Ovary (tissue), 9 donors: ENCODE measurements around the gene GRIK3. TPM values are rescaled to one million over a fixed set of nuclear protein-coding genes. Genes with fewer than 3 reads are reported as not detected.

Experiments used
- DNase-seq, 5 donors: peaks; one replicate each; pipeline ENCODE4 v3.0.0-alpha.2; 2019 to 2020
- H3K27ac ChIP-seq, 2 donors: fragments of 200-600 bp; one replicate each; pipeline versions ENCODE4 v1.5.1 to v1.8.0; 2019 to 2022
- H3K27me3 ChIP-seq: fragments of 200-600 bp; one replicate; pipeline ENCODE4 v1.8.0; 2022
- H3K36me3 ChIP-seq: fragments of 200-600 bp; sonication (generic); one replicate; pipeline ENCODE4 v1.5.1; 2019
- H3K4me1 ChIP-seq: one replicate; pipeline ENCODE4 v1.8.1; 2013; ENCODE audit warnings: mild to moderate bottlenecking, moderate library complexity; ENCODE audit not compliant: insufficient read depth
- H3K4me3 ChIP-seq: fragments of 200-600 bp; sonication (generic); one replicate; pipeline ENCODE4 v1.5.1; 2017
- H3K9me3 ChIP-seq, 2 donors: fragments of 200-600 bp in 1 of 2; sonication (generic) in 1 of 2; one replicate each; pipeline versions ENCODE4 v1.5.1 to v1.8.1; 2013 to 2019; ENCODE audit warnings: mild to moderate bottlenecking in 1 of 2, moderate library complexity in 1 of 2
- EP300 ChIP-seq: sonication (generic); formaldehyde crosslinking; IDR thresholded peaks from one replicate; pipeline ENCODE4 v1.6.1; 2017; ENCODE audit warnings: antibody characterized with exemption
- POLR2A ChIP-seq: fragments of 450-650 bp; IDR thresholded peaks from one replicate; pipeline ENCODE4 v1.6.1; 2017; ENCODE audit warnings: antibody characterized with exemption, mild to moderate bottlenecking, moderate library complexity
- WGBS, 3 donors: extraction: QIAGEN DNeasy Blood & Tissue Kit in 1 of 3; methylation state at CpG; one replicate each; pipeline versions ENCODE4 v1.1.5 to v1.1.7; 2013 to 2017; 5-methylcytosine and 5-hydroxymethylcytosine counted together
- intact Hi-C, 4 donors: fragments of 100-400 bp; cut with DNase I; formaldehyde crosslinking; loops; one replicate each; pipeline versions ENCODE4 v1.11.0 to v1.15.1; 2022 to 2023
- polyA plus RNA-seq, 2 donors: library from polyadenylated mRNA; stranded (reverse); fragments of 200-250 nt in 1 of 2; fragments of 350-450 nt in 1 of 2; fragmentation: Illumina TruSeq in 1 of 2; extraction: RNeasy Lipid Tissue Mini Kit (QIAGEN cat#74804) in 1 of 2; gene quantifications; one replicate each; pipeline ENCODE4 v1.2.3, GENCODE V29; 2013 to 2014
- total RNA-seq, 7 donors: library from RNA; depleted of rRNA in 2 of 7; stranded (reverse); fragments of >200 nt in 2 of 7; fragmentation: NEBNext Ultra II Directional in 3 of 7; extraction: Animal tissue kit (Norgen Biotek cat#: 25700) in 3 of 7; gene quantifications; one replicate each; pipeline versions ENCODE4 v1.1.0 to v1.2.4, GENCODE V29; 2016 to 2023
- TF ChIP-seq, protein P1 (sequence below), 3 donors: fragments of 450-650 bp in 2 of 3; fragments of 200-600 bp in 1 of 3; IDR thresholded peaks; one replicate each; pipeline versions ENCODE4 v1.5.1 to v1.8.0; 2016 to 2022; ENCODE audit warnings: antibody characterized with exemption in 3 of 3, mild to moderate bottlenecking in 1 of 3
- donor health status: DM: no; HTN: no; CAD: no; lungs with moderate emphysema.
- donor health status: DM: no; HTN: no; CAD: no.
- donor health status: Bipolar disorder and iron deficiency.
- donor health status: DM: yes; HTN: yes; CAD: no.
- donor health status: DM: no; HTN: no; CAD: no.
- donor health status: DM: yes; HTN: yes; CAD: no.

Gene GRIK3
- total and polyA plus RNA-seq, 9 donors, result 0.11 to 0.97 (median 0.32) TPM; not detected in 2

DNA sequence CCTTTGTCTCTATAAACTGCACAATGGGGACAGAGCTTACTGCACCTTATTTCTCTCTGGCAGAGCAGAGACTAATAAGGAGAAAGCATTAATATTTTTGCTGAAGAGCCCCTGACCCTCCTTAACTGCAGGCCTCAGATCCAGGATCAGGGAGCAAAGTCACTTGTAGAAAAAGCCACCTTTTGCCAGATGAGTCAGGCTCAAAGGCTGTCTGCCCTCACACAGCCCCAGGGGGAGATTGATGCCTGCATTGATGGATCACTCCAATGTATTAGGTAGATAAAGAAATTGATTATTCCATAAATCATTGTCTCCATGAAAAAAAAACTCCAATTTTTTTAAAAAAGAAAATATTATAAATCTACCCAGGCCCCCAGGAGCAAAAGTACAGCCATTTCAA lies 15.8 kb downstream of the GRIK3 start:
- intact Hi-C loops, result no loop called here
- Histone ChIP-seq H3K27me3 (no peaks in the 10 kb centered on the region), H3K27ac (no peak overlapping the region), H3K9me3 (no peaks in the 10 kb centered on the region), H3K4me1 (no peaks in the 10 kb centered on the region), H3K36me3 (no peaks in the 10 kb centered on the region), H3K4me3 (no peak overlapping the region)
- DNase-seq, result no peak
- TF ChIP-seq EP300, result no peak
- TF ChIP-seq POLR2A, result no peak
- TF ChIP-seq, protein P1, sequence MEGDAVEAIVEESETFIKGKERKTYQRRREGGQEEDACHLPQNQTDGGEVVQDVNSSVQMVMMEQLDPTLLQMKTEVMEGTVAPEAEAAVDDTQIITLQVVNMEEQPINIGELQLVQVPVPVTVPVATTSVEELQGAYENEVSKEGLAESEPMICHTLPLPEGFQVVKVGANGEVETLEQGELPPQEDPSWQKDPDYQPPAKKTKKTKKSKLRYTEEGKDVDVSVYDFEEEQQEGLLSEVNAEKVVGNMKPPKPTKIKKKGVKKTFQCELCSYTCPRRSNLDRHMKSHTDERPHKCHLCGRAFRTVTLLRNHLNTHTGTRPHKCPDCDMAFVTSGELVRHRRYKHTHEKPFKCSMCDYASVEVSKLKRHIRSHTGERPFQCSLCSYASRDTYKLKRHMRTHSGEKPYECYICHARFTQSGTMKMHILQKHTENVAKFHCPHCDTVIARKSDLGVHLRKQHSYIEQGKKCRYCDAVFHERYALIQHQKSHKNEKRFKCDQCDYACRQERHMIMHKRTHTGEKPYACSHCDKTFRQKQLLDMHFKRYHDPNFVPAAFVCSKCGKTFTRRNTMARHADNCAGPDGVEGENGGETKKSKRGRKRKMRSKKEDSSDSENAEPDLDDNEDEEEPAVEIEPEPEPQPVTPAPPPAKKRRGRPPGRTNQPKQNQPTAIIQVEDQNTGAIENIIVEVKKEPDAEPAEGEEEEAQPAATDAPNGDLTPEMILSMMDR (IDR thresholded peaks at IDR 0.05), result no peak

GRCh38 chr1:37017720-37018119 lies 16.6 kb downstream of the GRIK3 start:
- TF ChIP-seq, protein P1 (IDR thresholded peaks at IDR 0.05), result no peak
- TF ChIP-seq EP300 (no peak), POLR2A (no peak)
- no peaks in the 10 kb centered on the region for H3K27me3 ChIP-seq
- 28 to 33% (median 28%) methylated on average over 4 of the region's 4 CpGs for WGBS, 3 donors
- intact Hi-C loops, result no loop called here
- no peak overlapping the region for H3K4me3 ChIP-seq
- no peak overlapping the region for H3K27ac ChIP-seq
- no peaks in the 10 kb centered on the region for H3K9me3 ChIP-seq
- no peaks in the 10 kb centered on the region for H3K4me1 ChIP-seq
- no peak for DNase-seq
- no peaks in the 10 kb centered on the region for H3K36me3 ChIP-seq

- Histone ChIP-seq H3K4me1 (no peaks in the 10 kb centered on the region), H3K27ac (no peak overlapping the region), H3K4me3 (no peak overlapping the region), H3K36me3 (no peaks in the 10 kb centered on the region), H3K27me3 (no peaks in the 10 kb centered on the region), H3K9me3 (no peaks in the 10 kb centered on the region)
- TF ChIP-seq, protein P1 (IDR thresholded peaks at IDR 0.05), result no peak
- TF ChIP-seq POLR2A (no peak), EP300 (no peak)
- no peak for DNase-seq
- intact Hi-C loops, result no loop called here
These were observed 18.2 kb downstream of the GRIK3 start for GRCh38 chr1:37016121-37016520.

- intact Hi-C loops, result no loop called here
- DNase-seq, result no peak
- 60 to 78% (median 66%) methylated on average over 7 of the region's 7 CpGs for WGBS, 3 donors
- Histone ChIP-seq H3K27ac (no peak overlapping the region), H3K9me3 (no peaks in the 10 kb centered on the region), H3K27me3 (no peaks in the 10 kb centered on the region), H3K36me3 (no peaks in the 10 kb centered on the region), H3K4me1 (no peaks in the 10 kb centered on the region), H3K4me3 (no peak overlapping the region)
- TF ChIP-seq, protein P1 (IDR thresholded peaks at IDR 0.05), result no peak
- no peak for TF ChIP-seq EP300
- TF ChIP-seq POLR2A, result no peak
These were observed 18.6 kb downstream of the GRIK3 start for GRCh38 chr1:37015713-37016112.

DNA sequence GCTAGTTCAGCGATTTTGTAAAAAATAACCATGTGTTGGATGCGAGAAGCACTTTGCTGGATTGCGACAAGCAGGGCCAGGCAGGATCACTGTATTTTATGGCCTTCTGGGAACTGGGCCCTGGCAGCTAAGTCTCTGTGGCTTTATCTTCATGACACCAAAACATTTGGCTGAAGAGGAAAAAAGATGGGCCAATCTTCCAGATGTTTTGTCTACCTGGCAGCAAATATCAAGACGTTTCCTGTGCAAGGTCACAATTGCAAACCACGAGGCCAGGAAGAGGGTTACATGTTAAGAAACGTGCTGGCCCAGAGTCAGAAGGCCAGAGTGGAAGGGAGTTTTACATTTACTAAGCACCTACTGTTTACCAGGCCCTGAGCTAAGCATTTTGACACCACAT lies 22.1 kb downstream of the GRIK3 start:
- WGBS, 3 donors, result 7 to 13% (median 10%) methylated on average over 6 of the region's 6 CpGs
- TF ChIP-seq EP300 (no peak), POLR2A (no peak)
- TF ChIP-seq, protein P1 (IDR thresholded peaks at IDR 0.05), result no peak
- no peak overlapping the region for H3K4me3 ChIP-seq
- DNase-seq, result no peak
- H3K27me3 ChIP-seq, result no peaks in the 10 kb centered on the region
- intact Hi-C loops, result no loop called here
- H3K9me3 ChIP-seq, result no peaks in the 10 kb centered on the region
- H3K4me1 ChIP-seq, result no peaks in the 10 kb centered on the region
- H3K27ac ChIP-seq, result no peak overlapping the region
- no peaks in the 10 kb centered on the region for H3K36me3 ChIP-seq
